ENCODE results near the gene POP7. TPM values are rescaled to one million over a fixed set of nuclear protein-coding genes. Genes with fewer than 3 reads are reported as not detected.

Gene POP7
- total and polyA plus RNA-seq, 3 donors from 2014 or later: 21.6 to 39.4 (median 33.6) TPM

DNA sequence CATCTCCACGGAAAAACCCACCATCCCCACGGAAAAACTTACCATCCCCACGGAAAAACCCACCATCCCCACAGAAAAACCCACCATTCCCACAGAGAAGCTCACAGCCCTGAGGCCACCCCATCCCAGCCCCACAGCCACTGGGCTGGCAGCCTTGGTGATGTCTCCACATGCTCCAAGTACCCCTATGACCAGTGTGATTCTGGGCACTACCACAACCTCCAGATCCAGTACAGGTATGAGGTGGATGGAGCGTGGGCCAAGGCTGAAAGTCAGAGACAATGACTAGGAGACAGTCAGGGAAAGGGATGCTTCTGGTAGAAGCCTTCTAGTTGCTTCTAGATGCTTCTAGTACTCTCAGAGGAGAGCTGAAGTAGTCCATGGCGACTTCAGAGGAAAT lies 47.1 kb downstream of the POP7 start:
- H3K4me3 ChIP-seq: no peak overlapping the region
- WGBS, 2 donors: 95 to 96% methylated on average over 5 of the region's 5 CpGs
- TF ChIP-seq, protein P1, sequence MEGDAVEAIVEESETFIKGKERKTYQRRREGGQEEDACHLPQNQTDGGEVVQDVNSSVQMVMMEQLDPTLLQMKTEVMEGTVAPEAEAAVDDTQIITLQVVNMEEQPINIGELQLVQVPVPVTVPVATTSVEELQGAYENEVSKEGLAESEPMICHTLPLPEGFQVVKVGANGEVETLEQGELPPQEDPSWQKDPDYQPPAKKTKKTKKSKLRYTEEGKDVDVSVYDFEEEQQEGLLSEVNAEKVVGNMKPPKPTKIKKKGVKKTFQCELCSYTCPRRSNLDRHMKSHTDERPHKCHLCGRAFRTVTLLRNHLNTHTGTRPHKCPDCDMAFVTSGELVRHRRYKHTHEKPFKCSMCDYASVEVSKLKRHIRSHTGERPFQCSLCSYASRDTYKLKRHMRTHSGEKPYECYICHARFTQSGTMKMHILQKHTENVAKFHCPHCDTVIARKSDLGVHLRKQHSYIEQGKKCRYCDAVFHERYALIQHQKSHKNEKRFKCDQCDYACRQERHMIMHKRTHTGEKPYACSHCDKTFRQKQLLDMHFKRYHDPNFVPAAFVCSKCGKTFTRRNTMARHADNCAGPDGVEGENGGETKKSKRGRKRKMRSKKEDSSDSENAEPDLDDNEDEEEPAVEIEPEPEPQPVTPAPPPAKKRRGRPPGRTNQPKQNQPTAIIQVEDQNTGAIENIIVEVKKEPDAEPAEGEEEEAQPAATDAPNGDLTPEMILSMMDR (IDR thresholded peaks at IDR 0.05): no peak
- no peak for TF ChIP-seq POLR2A (IDR thresholded peaks at IDR 0.05)
- no peaks in the 10 kb centered on the region for H3K36me3 ChIP-seq (ENCODE audit: low read depth, missing control alignments)
- DNase-seq: no peak
- H3K9me3 ChIP-seq: no peaks in the 10 kb centered on the region
- H3K27ac ChIP-seq: no peak overlapping the region
- intact Hi-C loops (cut with DNase I; ENCODE audit: low total_unique reads): no loop called here
- H3K27me3 ChIP-seq: no peaks in the 10 kb centered on the region
- H3K4me1 ChIP-seq: no peaks in the 10 kb centered on the region

DNA sequence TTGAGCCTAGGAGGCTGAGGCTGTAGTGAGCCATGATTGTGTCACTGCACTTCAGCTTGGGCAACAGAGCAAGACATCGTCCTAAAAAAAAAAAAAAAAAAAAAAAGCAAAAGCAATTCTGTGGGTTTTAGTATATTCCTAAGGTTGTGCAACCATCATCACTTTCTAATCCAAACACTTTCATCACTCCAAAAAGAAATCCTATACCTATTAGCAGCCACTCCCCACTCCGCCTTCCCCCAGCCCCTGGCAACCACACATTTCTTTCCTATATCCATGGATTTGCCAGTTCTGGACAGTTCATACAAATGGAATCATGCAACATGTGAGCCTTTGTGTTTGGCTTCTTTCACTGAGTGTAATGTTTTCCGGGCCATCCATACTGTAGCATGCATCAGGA lies 47.8 kb downstream of the POP7 start:
- intact Hi-C loops (cut with DNase I; ENCODE audit: low total_unique reads): no loop called here
- Histone ChIP-seq H3K36me3 (ENCODE audit: low read depth, missing control alignments) (no peaks in the 10 kb centered on the region), H3K27ac (no peak overlapping the region), H3K27me3 (no peaks in the 10 kb centered on the region), H3K4me1 (no peaks in the 10 kb centered on the region), H3K9me3 (no peaks in the 10 kb centered on the region), H3K4me3 (no peak overlapping the region)
- no peak for DNase-seq
- TF ChIP-seq POLR2A (IDR thresholded peaks at IDR 0.05): no peak
- TF ChIP-seq, protein P1 (IDR thresholded peaks at IDR 0.05): no peak
- WGBS, 2 donors: 92 to 94% methylated on average over 3 of the region's 3 CpGs

Other genes starting within 250 kb of the POP7 start
- gene SPACDR, start 241.9 kb upstream of the POP7 start, total RNA-seq: 10 to 100 TPM; 34.0 to 45.8 TPM
- gene SPACDR, start 241.9 kb upstream of the POP7 start, polyA plus RNA-seq (ENCODE audit: insufficient read depth, low read depth, low replicate concordance): 84.9 TPM
- gene TSC22D4, start 226.9 kb upstream of the POP7 start, total RNA-seq: 100 to 1,000 TPM; 135 to 165 TPM
- gene TSC22D4, start 226.9 kb upstream of the POP7 start, polyA plus RNA-seq (ENCODE audit: insufficient read depth, low read depth, low replicate concordance): 57.4 TPM
- gene NYAP1, start 222.2 kb upstream of the POP7 start, total RNA-seq: 10 to 100 TPM; 24.7 to 27.3 TPM
- gene NYAP1, start 222.2 kb upstream of the POP7 start, polyA plus RNA-seq (ENCODE audit: insufficient read depth, low read depth, low replicate concordance): 15.7 TPM
- gene AGFG2, start 166.9 kb upstream of the POP7 start, total RNA-seq: 10 to 100 TPM; 62.0 to 67.2 TPM
- gene AGFG2, start 166.9 kb upstream of the POP7 start, polyA plus RNA-seq (ENCODE audit: insufficient read depth, low read depth, low replicate concordance): 51.4 TPM
- gene SAP25, start 132.2 kb upstream of the POP7 start, total RNA-seq: 10 to 100 TPM; 28.4 to 29.9 TPM
- 30.3 TPM for gene SAP25, start 132.2 kb upstream of the POP7 start, polyA plus RNA-seq (ENCODE audit: insufficient read depth, low read depth, low replicate concordance)
- gene LRCH4, start 120.0 kb upstream of the POP7 start, total RNA-seq: 100 to 1,000 TPM; 314 to 378 TPM
- gene LRCH4, start 120.0 kb upstream of the POP7 start, polyA plus RNA-seq (ENCODE audit: insufficient read depth, low read depth, low replicate concordance): 159 TPM
- 10 to 100 TPM; 37.5 to 74.5 TPM for gene FBXO24, start 119.8 kb upstream of the POP7 start, total RNA-seq
- 112 TPM for gene FBXO24, start 119.8 kb upstream of the POP7 start, polyA plus RNA-seq (ENCODE audit: insufficient read depth, low read depth, low replicate concordance)
- gene PCOLCE, start 103.8 kb upstream of the POP7 start, total RNA-seq: 10 to 100 TPM; 26.0 to 30.2 TPM
- 104 TPM for gene PCOLCE, start 103.8 kb upstream of the POP7 start, polyA plus RNA-seq (ENCODE audit: insufficient read depth, low read depth, low replicate concordance)
- 10 to 100 TPM; 40.6 to 78.9 TPM for gene MOSPD3, start 93.6 kb upstream of the POP7 start, total RNA-seq
- 62.8 TPM for gene MOSPD3, start 93.6 kb upstream of the POP7 start, polyA plus RNA-seq (ENCODE audit: insufficient read depth, low read depth, low replicate concordance)
- gene TFR2, start 64.6 kb upstream of the POP7 start, total RNA-seq: 1 to 10 TPM in 1 of 2 donors, under 1 TPM in 1; 0.87 to 1.5 TPM
- gene TFR2, start 64.6 kb upstream of the POP7 start, polyA plus RNA-seq (ENCODE audit: insufficient read depth, low read depth, low replicate concordance): 1.1 TPM
- 1 to 10 TPM in 1 of 2 donors, under 1 TPM in 1; 0.79 to 1.2 TPM for gene ACTL6B, start 49.7 kb upstream of the POP7 start, total RNA-seq
- 2.1 TPM for gene ACTL6B, start 49.7 kb upstream of the POP7 start, polyA plus RNA-seq (ENCODE audit: insufficient read depth, low read depth, low replicate concordance)
- gene GNB2, start 32.4 kb upstream of the POP7 start, total RNA-seq: 100 to 1,000 TPM; 195 to 325 TPM
- 200 TPM for gene GNB2, start 32.4 kb upstream of the POP7 start, polyA plus RNA-seq (ENCODE audit: insufficient read depth, low read depth, low replicate concordance)
- gene GIGYF1, start 11.9 kb upstream of the POP7 start, total RNA-seq: 100 to 1,000 TPM; 105 to 106 TPM
- 40.5 TPM for gene GIGYF1, start 11.9 kb upstream of the POP7 start, polyA plus RNA-seq (ENCODE audit: insufficient read depth, low read depth, low replicate concordance)
- under 1 TPM; 0.63 to 0.93 TPM for gene EPO, start 14.3 kb downstream of the POP7 start, total RNA-seq
- 0.65 TPM for gene EPO, start 14.3 kb downstream of the POP7 start, polyA plus RNA-seq (ENCODE audit: insufficient read depth, low read depth, low replicate concordance)
- gene ZAN, start 27.5 kb downstream of the POP7 start, total RNA-seq: 1 to 10 TPM; 1.6 to 1.7 TPM
- 3.0 TPM for gene ZAN, start 27.5 kb downstream of the POP7 start, polyA plus RNA-seq (ENCODE audit: insufficient read depth, low read depth, low replicate concordance)
- gene EPHB4, start 121.4 kb downstream of the POP7 start, total RNA-seq: 10 to 100 TPM; 35.9 to 49.6 TPM
- 30.5 TPM for gene EPHB4, start 121.4 kb downstream of the POP7 start, polyA plus RNA-seq (ENCODE audit: insufficient read depth, low read depth, low replicate concordance)
- 10 to 100 TPM; 13.8 to 18.9 TPM for gene SLC12A9, start 146.6 kb downstream of the POP7 start, total RNA-seq
- gene SLC12A9, start 146.6 kb downstream of the POP7 start, polyA plus RNA-seq (ENCODE audit: insufficient read depth, low read depth, low replicate concordance): 12.8 TPM
- gene TRIP6, start 161.3 kb downstream of the POP7 start, total RNA-seq: 10 to 100 TPM; 46.8 to 99.6 TPM
- gene TRIP6, start 161.3 kb downstream of the POP7 start, polyA plus RNA-seq (ENCODE audit: insufficient read depth, low read depth, low replicate concordance): 49.8 TPM
- 100 to 1,000 TPM; 255 to 291 TPM for gene SRRT, start 169.0 kb downstream of the POP7 start, total RNA-seq
- 389 TPM for gene SRRT, start 169.0 kb downstream of the POP7 start, polyA plus RNA-seq (ENCODE audit: insufficient read depth, low read depth, low replicate concordance)
- 1 to 10 TPM; 3.0 to 4.2 TPM for gene UFSP1, start 183.6 kb downstream of the POP7 start, total RNA-seq
- 1.3 TPM for gene UFSP1, start 183.6 kb downstream of the POP7 start, polyA plus RNA-seq (ENCODE audit: insufficient read depth, low read depth, low replicate concordance)
- gene ACHE, start 189.8 kb downstream of the POP7 start, total RNA-seq: 10 to 100 TPM in 1 of 2 donors, 1 to 10 TPM in 1; 9.8 to 10.5 TPM
- gene ACHE, start 189.8 kb downstream of the POP7 start, polyA plus RNA-seq (ENCODE audit: insufficient read depth, low read depth, low replicate concordance): 5.1 TPM
- 1 to 10 TPM; 1.6 to 2.1 TPM for gene MUC3A, start 243.4 kb downstream of the POP7 start, total RNA-seq
- 1.5 TPM for gene MUC3A, start 243.4 kb downstream of the POP7 start, polyA plus RNA-seq (ENCODE audit: insufficient read depth, low read depth, low replicate concordance)